ENCODE measurements around the gene TNFRSF19. TPM values are rescaled to one million over a fixed set of nuclear protein-coding genes. Genes with fewer than 3 reads are reported as not detected.

Gene TNFRSF19
- total and polyA plus RNA-seq, 3 experiments from 2014 or later, result not detected

GRCh38 chr13:23612731-23613130 lies 42.5 kb downstream of the TNFRSF19 start:
- no peak overlapping the region for H3K27ac ChIP-seq (ENCODE audit: low read depth, low read length)
- H3K27me3 ChIP-seq (ENCODE audit: insufficient read depth, low read length, poor library complexity, severe bottlenecking), result no peaks in the 10 kb centered on the region
- DNase-seq, result no peak
- H3K9me3 Mint-ChIP-seq, result no peaks in the 10 kb centered on the region
- H3K27ac Mint-ChIP-seq, result no peak overlapping the region
- H3K27me3 Mint-ChIP-seq, result peaks cover 8 to 23% of the 10 kb centered on the region in 2 donors
- no peaks in the 10 kb centered on the region for H3K36me3 ChIP-seq (ENCODE audit: insufficient read depth, low read length)
- POLR2A ChIA-PET, result no interaction called here
- H3K36me3 Mint-ChIP-seq, result no peaks in the 10 kb centered on the region
- no peaks in the 10 kb centered on the region for H3K9me3 ChIP-seq (ENCODE audit: low read length)
- CTCF ChIA-PET, result no interaction called here
- H3K4me1 ChIP-seq (ENCODE audit: insufficient read depth, low read length), result no peaks in the 10 kb centered on the region
- H3K4me3 ChIP-seq (ENCODE audit: low read length), result no peak overlapping the region
- no peak overlapping the region for H3K4me3 Mint-ChIP-seq
- H3K4me1 Mint-ChIP-seq, result peaks cover 7 to 10% (median 9%) of the 10 kb centered on the region in 3 donors

DNA sequence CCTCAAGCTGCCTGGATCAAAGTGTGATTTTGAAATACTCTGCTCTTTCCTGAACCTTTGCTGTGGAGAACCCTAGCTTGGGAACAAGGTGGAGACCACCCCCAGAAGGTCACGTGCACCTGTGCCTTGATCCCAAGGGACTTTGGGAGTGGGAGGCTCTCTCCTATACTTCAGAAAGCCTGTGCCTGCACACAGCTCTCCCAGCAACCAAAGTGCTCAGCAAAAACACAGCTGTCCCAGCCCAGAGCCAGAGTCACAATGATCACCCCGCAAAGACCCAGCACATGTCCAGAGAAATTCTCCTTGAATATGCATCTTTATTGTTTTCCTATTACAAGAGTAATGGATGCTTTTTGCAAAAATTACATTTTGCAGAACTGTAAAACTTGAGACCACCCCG lies 43.4 kb downstream of the TNFRSF19 start:
- CTCF ChIA-PET, result no interaction called here
- Mint-ChIP-seq H3K27me3 (peaks cover 8 to 23% of the 10 kb centered on the region in 2 donors), H3K4me1 (peaks cover 7 to 10% (median 9%) of the 10 kb centered on the region in 3 donors), H3K4me3 (no peak overlapping the region), H3K9me3 (no peaks in the 10 kb centered on the region), H3K36me3 (no peaks in the 10 kb centered on the region), H3K27ac (no peak overlapping the region)
- no peaks in the 10 kb centered on the region for H3K9me3 ChIP-seq (ENCODE audit: low read length)
- no peaks in the 10 kb centered on the region for H3K27me3 ChIP-seq (ENCODE audit: insufficient read depth, low read length, poor library complexity, severe bottlenecking)
- DNase-seq, result no peak
- H3K4me3 ChIP-seq (ENCODE audit: low read length), result no peak overlapping the region
- no peaks in the 10 kb centered on the region for H3K4me1 ChIP-seq (ENCODE audit: insufficient read depth, low read length)
- POLR2A ChIA-PET, result no interaction called here
- no peaks in the 10 kb centered on the region for H3K36me3 ChIP-seq (ENCODE audit: insufficient read depth, low read length)
- no peak overlapping the region for H3K27ac ChIP-seq (ENCODE audit: low read depth, low read length)

DNA sequence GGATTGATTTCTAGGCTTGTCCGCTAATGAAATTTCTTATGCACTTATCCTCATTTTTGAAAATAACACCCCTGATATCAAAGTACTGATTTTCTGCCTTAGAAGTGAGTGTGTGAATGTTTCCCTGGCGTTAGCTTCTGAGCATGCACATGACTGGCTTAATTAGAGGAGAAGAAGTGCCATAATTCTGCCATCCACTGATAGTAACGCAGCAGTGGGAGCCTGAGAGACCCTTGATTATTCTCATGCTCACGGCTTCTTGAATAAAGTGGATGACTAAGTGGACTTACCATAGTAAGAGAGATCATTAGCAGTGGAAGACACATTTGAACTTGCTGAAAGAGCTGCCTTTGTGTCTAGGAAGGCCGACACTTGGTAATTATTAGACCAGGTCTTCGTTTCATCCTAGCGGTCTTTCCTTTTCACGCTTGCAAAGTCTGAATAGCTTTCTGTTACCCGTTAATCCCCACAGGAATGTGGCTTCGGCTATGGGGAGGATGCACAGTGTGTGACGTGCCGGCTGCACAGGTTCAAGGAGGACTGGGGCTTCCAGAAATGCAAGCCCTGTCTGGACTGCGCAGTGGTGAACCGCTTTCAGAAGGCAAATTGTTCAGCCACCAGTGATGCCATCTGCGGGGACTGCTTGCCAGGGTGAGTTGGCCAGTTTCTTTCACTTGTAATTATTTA lies 45.3 kb downstream of the TNFRSF19 start:
- ChIA-PET POLR2A (no interaction called here), CTCF (no interaction called here)
- no peak overlapping the region for H3K27ac Mint-ChIP-seq
- H3K9me3 ChIP-seq (ENCODE audit: low read length), result no peaks in the 10 kb centered on the region
- H3K27me3 Mint-ChIP-seq, result peaks cover 10 to 15% of the 10 kb centered on the region in 2 donors
- H3K4me1 ChIP-seq (ENCODE audit: insufficient read depth, low read length), result no peaks in the 10 kb centered on the region
- no peak overlapping the region for H3K4me3 Mint-ChIP-seq
- H3K4me1 Mint-ChIP-seq, result no peaks in the 10 kb centered on the region
- H3K27ac ChIP-seq (ENCODE audit: low read depth, low read length), result no peak overlapping the region
- no peaks in the 10 kb centered on the region for H3K27me3 ChIP-seq (ENCODE audit: insufficient read depth, low read length, poor library complexity, severe bottlenecking)
- H3K36me3 Mint-ChIP-seq, result no peaks in the 10 kb centered on the region
- no peak overlapping the region for H3K4me3 ChIP-seq (ENCODE audit: low read length)
- no peaks in the 10 kb centered on the region for H3K9me3 Mint-ChIP-seq
- no peaks in the 10 kb centered on the region for H3K36me3 ChIP-seq (ENCODE audit: insufficient read depth, low read length)
- DNase-seq, result no peak

DNA sequence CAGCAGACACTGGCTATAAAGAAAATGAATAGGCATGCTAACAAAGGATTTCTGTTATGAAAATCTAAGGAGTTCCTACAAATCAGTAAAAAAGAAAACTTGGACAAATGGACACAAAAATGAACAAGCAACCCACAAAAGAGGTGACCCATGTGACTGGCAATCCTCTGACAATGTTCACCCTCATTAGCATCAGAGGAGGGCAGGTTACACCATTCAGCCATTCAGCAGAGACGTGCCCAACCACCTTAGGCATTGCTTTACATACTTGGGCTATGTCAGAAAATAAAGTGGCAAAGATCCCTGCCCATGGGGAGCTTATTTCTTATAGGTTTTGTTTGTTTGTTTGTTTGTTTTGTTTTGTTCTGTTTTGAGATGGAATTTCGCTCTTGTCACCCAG lies 46.0 kb downstream of the TNFRSF19 start:
- H3K27me3 ChIP-seq (ENCODE audit: insufficient read depth, low read length, poor library complexity, severe bottlenecking), result no peaks in the 10 kb centered on the region
- H3K27me3 Mint-ChIP-seq, result peaks cover 10 to 15% of the 10 kb centered on the region in 2 donors
- H3K27ac Mint-ChIP-seq, result no peak overlapping the region
- CTCF ChIA-PET, result no interaction called here
- no peak overlapping the region for H3K4me3 ChIP-seq (ENCODE audit: low read length)
- POLR2A ChIA-PET, result no interaction called here
- H3K27ac ChIP-seq (ENCODE audit: low read depth, low read length), result no peak overlapping the region
- H3K36me3 ChIP-seq (ENCODE audit: insufficient read depth, low read length), result no peaks in the 10 kb centered on the region
- no peak for DNase-seq
- H3K4me3 Mint-ChIP-seq, result no peak overlapping the region
- H3K4me1 ChIP-seq (ENCODE audit: insufficient read depth, low read length), result no peaks in the 10 kb centered on the region
- no peaks in the 10 kb centered on the region for H3K4me1 Mint-ChIP-seq
- H3K9me3 ChIP-seq (ENCODE audit: low read length), result no peaks in the 10 kb centered on the region
- H3K36me3 Mint-ChIP-seq, result no peaks in the 10 kb centered on the region
- H3K9me3 Mint-ChIP-seq, result no peaks in the 10 kb centered on the region

DNA sequence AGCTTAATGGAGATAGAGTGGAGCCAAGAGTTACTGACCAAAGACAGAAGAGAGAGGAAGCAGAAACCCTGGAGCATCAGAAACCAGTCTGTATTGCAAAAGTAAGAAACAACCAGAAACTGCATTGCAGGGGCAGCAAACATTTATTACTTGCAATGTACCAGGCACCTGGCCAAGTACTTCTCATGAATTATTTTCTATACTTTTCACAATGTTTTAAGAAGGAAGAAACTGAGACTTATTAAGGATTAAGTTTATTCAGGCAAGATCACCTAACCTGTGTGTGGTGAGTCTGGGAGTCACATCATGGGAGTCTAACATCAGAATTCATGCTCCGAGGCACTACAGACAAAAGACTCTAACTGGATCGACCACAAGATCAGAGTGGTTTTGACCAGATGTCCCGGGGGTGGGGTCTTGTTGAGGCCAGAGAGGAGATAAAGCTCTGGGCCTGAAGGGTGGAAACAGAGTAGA lies 47.4 kb downstream of the TNFRSF19 start:
- DNase-seq, result no peak
- H3K4me3 Mint-ChIP-seq, result no peak overlapping the region
- H3K27me3 ChIP-seq (ENCODE audit: insufficient read depth, low read length, poor library complexity, severe bottlenecking), result no peaks in the 10 kb centered on the region
- H3K9me3 Mint-ChIP-seq, result no peaks in the 10 kb centered on the region
- H3K4me1 ChIP-seq (ENCODE audit: insufficient read depth, low read length), result no peaks in the 10 kb centered on the region
- H3K27me3 Mint-ChIP-seq, result peaks cover 7 to 15% of the 10 kb centered on the region in 2 donors
- H3K4me3 ChIP-seq (ENCODE audit: low read length), result no peak overlapping the region
- no peaks in the 10 kb centered on the region for H3K36me3 Mint-ChIP-seq
- H3K36me3 ChIP-seq (ENCODE audit: insufficient read depth, low read length), result no peaks in the 10 kb centered on the region
- H3K27ac Mint-ChIP-seq, result no peak overlapping the region
- H3K27ac ChIP-seq (ENCODE audit: low read depth, low read length), result no peak overlapping the region
- CTCF ChIA-PET, result no interaction called here
- POLR2A ChIA-PET, result no interaction called here
- H3K9me3 ChIP-seq (ENCODE audit: low read length), result no peaks in the 10 kb centered on the region
- H3K4me1 Mint-ChIP-seq, result no peaks in the 10 kb centered on the region

GRCh38 chr13:23618341-23618740 lies 48.1 kb downstream of the TNFRSF19 start:
- Mint-ChIP-seq H3K9me3 (no peaks in the 10 kb centered on the region), H3K27ac (no peak overlapping the region), H3K4me3 (no peak overlapping the region), H3K36me3 (no peaks in the 10 kb centered on the region), H3K4me1 (no peaks in the 10 kb centered on the region), H3K27me3 (peaks cover 6 to 12% of the 10 kb centered on the region in 2 donors)
- no peak overlapping the region for H3K4me3 ChIP-seq (ENCODE audit: low read length)
- H3K27ac ChIP-seq (ENCODE audit: low read depth, low read length), result no peak overlapping the region
- H3K9me3 ChIP-seq (ENCODE audit: low read length), result no peaks in the 10 kb centered on the region
- H3K4me1 ChIP-seq (ENCODE audit: insufficient read depth, low read length), result no peaks in the 10 kb centered on the region
- no peaks in the 10 kb centered on the region for H3K27me3 ChIP-seq (ENCODE audit: insufficient read depth, low read length, poor library complexity, severe bottlenecking)
- ChIA-PET CTCF (no interaction called here), POLR2A (no interaction called here)
- no peaks in the 10 kb centered on the region for H3K36me3 ChIP-seq (ENCODE audit: insufficient read depth, low read length)
- no peak for DNase-seq

GRCh38 chr13:23619068-23619855 lies 49.0 kb downstream of the TNFRSF19 start:
- Mint-ChIP-seq H3K4me1 (no peaks in the 10 kb centered on the region), H3K4me3 (no peak overlapping the region), H3K9me3 (no peaks in the 10 kb centered on the region), H3K36me3 (no peaks in the 10 kb centered on the region), H3K27ac (peak overlapping the region in 1 of 8 donors; percentile 1), H3K27me3 (peaks cover 6 to 7% of the 10 kb centered on the region in 2 donors)
- ChIA-PET CTCF (no interaction called here), POLR2A (no interaction called here)
- no peaks in the 10 kb centered on the region for H3K36me3 ChIP-seq (ENCODE audit: insufficient read depth, low read length)
- H3K9me3 ChIP-seq (ENCODE audit: low read length), result no peaks in the 10 kb centered on the region
- H3K4me1 ChIP-seq (ENCODE audit: insufficient read depth, low read length), result no peaks in the 10 kb centered on the region
- no peaks in the 10 kb centered on the region for H3K27me3 ChIP-seq (ENCODE audit: insufficient read depth, low read length, poor library complexity, severe bottlenecking)
- no peak overlapping the region for H3K27ac ChIP-seq (ENCODE audit: low read depth, low read length)
- DNase-seq, result no peak
- H3K4me3 ChIP-seq (ENCODE audit: low read length), result no peak overlapping the region

- Mint-ChIP-seq H3K36me3 (no peaks in the 10 kb centered on the region), H3K9me3 (no peaks in the 10 kb centered on the region), H3K4me1 (no peaks in the 10 kb centered on the region), H3K27me3 (peaks cover 6 to 7% of the 10 kb centered on the region in 2 donors), H3K27ac (no peak overlapping the region), H3K4me3 (no peak overlapping the region)
- no peaks in the 10 kb centered on the region for H3K4me1 ChIP-seq (ENCODE audit: insufficient read depth, low read length)
- H3K4me3 ChIP-seq (ENCODE audit: low read length), result no peak overlapping the region
- no peaks in the 10 kb centered on the region for H3K27me3 ChIP-seq (ENCODE audit: insufficient read depth, low read length, poor library complexity, severe bottlenecking)
- no peaks in the 10 kb centered on the region for H3K36me3 ChIP-seq (ENCODE audit: insufficient read depth, low read length)
- CTCF ChIA-PET, result no interaction called here
- no peak for DNase-seq
- POLR2A ChIA-PET, result no interaction called here
- no peaks in the 10 kb centered on the region for H3K9me3 ChIP-seq (ENCODE audit: low read length)
- no peak overlapping the region for H3K27ac ChIP-seq (ENCODE audit: low read depth, low read length)
Measured at GRCh38 chr13:23620211-23620610, 50.0 kb downstream of the TNFRSF19 start.

All from CD8-positive, alpha-beta memory T cell (primary cell).